ENCODE measurements around the gene DCXR.

Gene DCXR

DNA sequence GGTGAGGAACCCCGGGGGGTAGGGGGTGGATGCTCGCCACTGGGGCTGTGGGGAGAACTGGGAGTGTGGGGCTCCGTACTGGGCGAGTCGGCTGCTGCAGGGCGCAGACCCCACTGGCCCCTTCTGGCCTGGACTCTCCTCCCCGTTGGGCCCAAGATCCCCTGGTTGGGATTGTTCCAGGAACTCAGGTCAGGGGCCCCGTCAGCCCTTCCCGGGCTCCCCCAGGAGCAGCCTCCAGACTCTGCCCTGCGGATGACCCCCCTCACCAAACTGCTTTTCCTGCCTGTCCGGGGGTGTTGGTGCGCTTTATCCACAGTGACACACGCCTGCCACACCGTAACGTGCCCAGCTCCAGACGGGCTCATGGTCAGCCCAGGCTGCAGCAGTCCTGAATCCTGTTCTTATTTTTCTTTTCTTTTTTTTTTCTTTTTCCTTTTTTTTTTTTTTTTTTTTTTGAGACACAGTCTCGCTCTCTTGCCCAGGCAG, 35.9 kb downstream of the DCXR start (continued):
- TF ChIP-seq OSR2 (tag by site-specific recombination; IDR thresholded peaks at IDR 0.05) (no peak), ZBTB20 (tag by site-specific recombination; IDR thresholded peaks at IDR 0.05) (no peak), GLIS1 (tag by site-specific recombination; IDR thresholded peaks at IDR 0.05) (peak; percentile 14; the same call in 1 of the 2 replicates), ZNF114 (tag by site-specific recombination; IDR thresholded peaks at IDR 0.05) (no peak), ZNF394 (tag by site-specific recombination; IDR thresholded peaks at IDR 0.05; ENCODE audit: borderline replicate concordance) (no peak)
- TF ChIP-seq, protein P1, sequence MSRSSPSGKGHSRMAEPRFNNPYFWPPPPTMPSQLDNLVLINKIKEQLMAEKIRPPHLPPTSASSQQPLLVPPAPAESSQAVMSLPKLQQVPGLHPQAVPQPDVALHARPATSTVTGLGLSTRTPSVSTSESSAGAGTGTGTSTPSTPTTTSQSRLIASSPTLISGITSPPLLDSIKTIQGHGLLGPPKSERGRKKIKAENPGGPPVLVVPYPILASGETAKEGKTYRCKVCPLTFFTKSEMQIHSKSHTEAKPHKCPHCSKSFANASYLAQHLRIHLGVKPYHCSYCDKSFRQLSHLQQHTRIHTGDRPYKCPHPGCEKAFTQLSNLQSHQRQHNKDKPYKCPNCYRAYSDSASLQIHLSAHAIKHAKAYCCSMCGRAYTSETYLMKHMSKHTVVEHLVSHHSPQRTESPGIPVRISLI (tag by site-specific recombination; IDR thresholded peaks at IDR 0.05) = no peak
- TF ChIP-seq, protein P2, sequence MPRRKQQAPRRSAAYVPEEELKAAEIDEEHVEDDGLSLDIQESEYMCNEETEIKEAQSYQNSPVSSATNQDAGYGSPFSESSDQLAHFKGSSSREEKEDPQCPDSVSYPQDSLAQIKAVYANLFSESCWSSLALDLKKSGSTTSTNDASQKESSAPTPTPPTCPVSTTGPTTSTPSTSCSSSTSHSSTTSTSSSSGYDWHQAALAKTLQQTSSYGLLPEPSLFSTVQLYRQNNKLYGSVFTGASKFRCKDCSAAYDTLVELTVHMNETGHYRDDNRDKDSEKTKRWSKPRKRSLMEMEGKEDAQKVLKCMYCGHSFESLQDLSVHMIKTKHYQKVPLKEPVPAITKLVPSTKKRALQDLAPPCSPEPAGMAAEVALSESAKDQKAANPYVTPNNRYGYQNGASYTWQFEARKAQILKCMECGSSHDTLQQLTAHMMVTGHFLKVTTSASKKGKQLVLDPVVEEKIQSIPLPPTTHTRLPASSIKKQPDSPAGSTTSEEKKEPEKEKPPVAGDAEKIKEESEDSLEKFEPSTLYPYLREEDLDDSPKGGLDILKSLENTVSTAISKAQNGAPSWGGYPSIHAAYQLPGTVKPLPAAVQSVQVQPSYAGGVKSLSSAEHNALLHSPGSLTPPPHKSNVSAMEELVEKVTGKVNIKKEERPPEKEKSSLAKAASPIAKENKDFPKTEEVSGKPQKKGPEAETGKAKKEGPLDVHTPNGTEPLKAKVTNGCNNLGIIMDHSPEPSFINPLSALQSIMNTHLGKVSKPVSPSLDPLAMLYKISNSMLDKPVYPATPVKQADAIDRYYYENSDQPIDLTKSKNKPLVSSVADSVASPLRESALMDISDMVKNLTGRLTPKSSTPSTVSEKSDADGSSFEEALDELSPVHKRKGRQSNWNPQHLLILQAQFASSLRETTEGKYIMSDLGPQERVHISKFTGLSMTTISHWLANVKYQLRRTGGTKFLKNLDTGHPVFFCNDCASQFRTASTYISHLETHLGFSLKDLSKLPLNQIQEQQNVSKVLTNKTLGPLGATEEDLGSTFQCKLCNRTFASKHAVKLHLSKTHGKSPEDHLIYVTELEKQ (tag by site-specific recombination; IDR thresholded peaks at IDR 0.05; ENCODE audit: borderline replicate concordance) = no peak
- TF ChIP-seq, protein P3, sequence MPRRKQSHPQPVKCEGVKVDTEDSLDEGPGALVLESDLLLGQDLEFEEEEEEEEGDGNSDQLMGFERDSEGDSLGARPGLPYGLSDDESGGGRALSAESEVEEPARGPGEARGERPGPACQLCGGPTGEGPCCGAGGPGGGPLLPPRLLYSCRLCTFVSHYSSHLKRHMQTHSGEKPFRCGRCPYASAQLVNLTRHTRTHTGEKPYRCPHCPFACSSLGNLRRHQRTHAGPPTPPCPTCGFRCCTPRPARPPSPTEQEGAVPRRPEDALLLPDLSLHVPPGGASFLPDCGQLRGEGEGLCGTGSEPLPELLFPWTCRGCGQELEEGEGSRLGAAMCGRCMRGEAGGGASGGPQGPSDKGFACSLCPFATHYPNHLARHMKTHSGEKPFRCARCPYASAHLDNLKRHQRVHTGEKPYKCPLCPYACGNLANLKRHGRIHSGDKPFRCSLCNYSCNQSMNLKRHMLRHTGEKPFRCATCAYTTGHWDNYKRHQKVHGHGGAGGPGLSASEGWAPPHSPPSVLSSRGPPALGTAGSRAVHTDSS (tag by site-specific recombination; IDR thresholded peaks at IDR 0.05) = no peak

DNA sequence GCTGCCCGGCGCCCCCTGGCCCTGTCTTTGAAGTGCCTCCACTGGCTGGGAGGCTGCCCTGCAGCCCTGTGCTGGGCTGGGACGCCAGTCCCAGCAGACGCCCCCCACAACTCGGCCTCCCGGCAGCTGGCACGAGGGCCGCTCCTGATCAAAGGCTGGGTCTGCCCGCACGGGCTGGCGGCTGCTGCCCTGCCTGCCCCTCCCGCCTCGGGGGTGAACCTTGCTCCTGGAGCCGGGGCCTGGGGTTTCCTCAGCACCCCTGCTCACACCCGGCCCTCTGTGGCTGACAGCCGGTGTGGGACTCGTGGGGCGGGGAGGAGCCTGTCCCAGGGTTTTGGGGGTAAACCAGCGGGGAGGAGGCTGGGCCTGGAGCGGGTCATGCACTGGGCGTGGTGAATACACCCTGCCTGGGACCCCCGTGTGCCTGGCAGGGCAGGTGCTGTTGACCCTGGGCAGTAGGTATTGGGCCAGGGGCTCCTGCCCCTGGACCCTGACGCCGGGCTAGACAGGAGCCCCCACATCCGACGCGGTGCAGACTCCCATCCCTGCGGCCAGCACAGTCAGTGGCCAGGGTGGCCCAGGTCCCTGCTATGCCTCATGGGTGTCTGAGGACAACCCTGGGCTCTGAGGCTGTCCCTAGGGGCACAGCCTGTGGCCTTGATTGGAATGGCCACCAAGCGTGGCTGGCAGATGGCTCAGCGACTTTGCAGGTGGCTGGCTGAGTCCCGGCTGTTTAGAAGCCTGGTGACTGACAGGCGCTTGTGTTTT, 36.5 kb downstream of the DCXR start:
- Histone ChIP-seq H3K36me3 (ENCODE audit: control insufficient read depth in 2 of 2, insufficient read depth in 1 of 2, low read length in 2 of 2) (peaks cover 0 to 6% of the 10 kb centered on the region in 2 experiments; a peak in 1 of 3 replicates), H3K4me1 (ENCODE audit: control insufficient read depth, insufficient read depth, low read length) (peaks cover 6% of the 10 kb centered on the region; the same call in 1 of the 2 replicates), H3K27ac (ENCODE audit: extremely low read depth, low read depth, low read length) (no peak overlapping the region), H3K4me3 (ENCODE audit: low read depth, low read length) (no peak overlapping the region), H3K9me3 (ENCODE audit: control insufficient read depth, insufficient read depth, low read depth, low read length) (no peaks in the 10 kb centered on the region)
- POLR2A ChIA-PET = interaction anchor here (0.6 kb wide), 1 partner anchor 95 kb away, joined by 7 read pairs; no protein-coding TSS in a partner anchor
- TF ChIP-seq, protein P4, sequence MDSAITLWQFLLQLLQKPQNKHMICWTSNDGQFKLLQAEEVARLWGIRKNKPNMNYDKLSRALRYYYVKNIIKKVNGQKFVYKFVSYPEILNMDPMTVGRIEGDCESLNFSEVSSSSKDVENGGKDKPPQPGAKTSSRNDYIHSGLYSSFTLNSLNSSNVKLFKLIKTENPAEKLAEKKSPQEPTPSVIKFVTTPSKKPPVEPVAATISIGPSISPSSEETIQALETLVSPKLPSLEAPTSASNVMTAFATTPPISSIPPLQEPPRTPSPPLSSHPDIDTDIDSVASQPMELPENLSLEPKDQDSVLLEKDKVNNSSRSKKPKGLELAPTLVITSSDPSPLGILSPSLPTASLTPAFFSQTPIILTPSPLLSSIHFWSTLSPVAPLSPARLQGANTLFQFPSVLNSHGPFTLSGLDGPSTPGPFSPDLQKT (IDR thresholded peaks at IDR 0.05; ENCODE audit: borderline replicate concordance, low read depth, low read length) = no peak
- 0 out of 2 replicates have a peak, but pooled peaks have one; percentile 39 for TF ChIP-seq MYNN (tag by site-specific recombination; IDR thresholded peaks at IDR 0.05; ENCODE audit: borderline replicate concordance)
- CTCF ChIA-PET = no interaction called here

DNA sequence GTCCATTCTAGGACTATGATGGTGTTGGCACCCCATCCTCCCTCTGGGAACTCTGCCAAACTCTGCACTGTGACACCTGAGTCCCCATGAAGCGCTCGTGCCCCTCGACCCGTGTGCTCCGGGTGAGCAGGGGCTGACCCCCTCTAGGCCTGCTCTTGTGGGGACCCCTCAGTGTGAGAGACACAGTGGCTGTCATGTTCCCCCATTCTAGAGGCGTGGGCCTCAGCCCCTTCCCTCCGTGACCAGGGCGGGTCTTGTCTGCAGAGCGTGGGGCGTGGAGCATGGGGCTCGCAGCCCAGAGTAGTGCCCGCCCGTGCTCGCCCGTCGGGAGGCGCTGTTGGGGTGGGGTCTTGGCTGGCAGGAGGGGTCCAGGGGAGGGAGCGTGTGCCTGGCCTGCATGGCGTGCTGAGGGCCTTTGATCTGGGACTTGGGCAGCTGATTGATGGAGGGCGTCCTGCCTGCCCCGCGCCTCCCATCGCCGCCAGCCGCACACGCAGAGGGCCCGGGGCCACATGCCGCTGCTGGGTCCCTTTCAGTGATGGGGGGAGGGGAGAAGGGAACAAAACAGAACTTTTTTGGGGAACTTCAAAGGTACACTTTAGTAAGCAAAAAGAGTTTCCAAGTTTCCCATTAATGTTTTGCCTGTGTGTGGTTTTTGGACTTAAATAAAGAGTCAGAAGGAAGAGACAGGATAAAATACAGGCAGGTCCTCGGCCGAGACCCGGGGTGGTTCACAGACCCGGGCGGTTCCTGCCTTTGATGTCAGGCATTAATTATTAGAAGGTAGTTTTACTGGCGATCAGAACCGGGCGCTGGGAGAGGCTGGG, 37.3 kb downstream of the DCXR start:
- Histone ChIP-seq H3K27ac (ENCODE audit: extremely low read depth, low read depth, low read length) (no peak overlapping the region), H3K4me3 (ENCODE audit: low read depth, low read length) (no peak overlapping the region), H3K4me1 (ENCODE audit: control insufficient read depth, insufficient read depth, low read length) (peaks cover 6% of the 10 kb centered on the region; the same call in 1 of the 2 replicates), H3K9me3 (ENCODE audit: control insufficient read depth, insufficient read depth, low read depth, low read length) (no peaks in the 10 kb centered on the region), H3K36me3 (ENCODE audit: control insufficient read depth in 2 of 2, insufficient read depth in 1 of 2, low read length in 2 of 2) (peaks cover 0 to 6% of the 10 kb centered on the region in 2 experiments; a peak in 1 of 3 replicates)
- CTCF ChIA-PET = interaction anchor here (0.5 kb wide), 1 partner anchor 22 kb away, joined by 3 read pairs; the partner anchor contains the start of gene CENPX
- POLR2A ChIA-PET = no interaction called here
- TF ChIP-seq HOXC10 (CRISPR knock-in tag; IDR thresholded peaks at IDR 0.05) (no peak), KLF1 (tag by site-specific recombination; IDR thresholded peaks at IDR 0.05) (peak; percentile 92), ZNF133 (tag by site-specific recombination; IDR thresholded peaks at IDR 0.05) (no peak), ZNF843 (tag by site-specific recombination; IDR thresholded peaks at IDR 0.05) (no peak)
- TF ChIP-seq, protein P5, sequence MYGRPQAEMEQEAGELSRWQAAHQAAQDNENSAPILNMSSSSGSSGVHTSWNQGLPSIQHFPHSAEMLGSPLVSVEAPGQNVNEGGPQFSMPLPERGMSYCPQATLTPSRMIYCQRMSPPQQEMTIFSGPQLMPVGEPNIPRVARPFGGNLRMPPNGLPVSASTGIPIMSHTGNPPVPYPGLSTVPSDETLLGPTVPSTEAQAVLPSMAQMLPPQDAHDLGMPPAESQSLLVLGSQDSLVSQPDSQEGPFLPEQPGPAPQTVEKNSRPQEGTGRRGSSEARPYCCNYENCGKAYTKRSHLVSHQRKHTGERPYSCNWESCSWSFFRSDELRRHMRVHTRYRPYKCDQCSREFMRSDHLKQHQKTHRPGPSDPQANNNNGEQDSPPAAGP (tag by site-specific recombination; IDR thresholded peaks at IDR 0.05) = peak; percentile 42; the same call in 1 of the 2 replicates
